ENCODE measurements around the gene HIF1AN.

- no peak for TF ChIP-seq POLR2A (IDR thresholded peaks at IDR 0.05; ENCODE audit: low read depth, low read length)
- no peak for TF ChIP-seq TAF1 (IDR thresholded peaks at IDR 0.05; ENCODE audit: low read depth, low read length)
- TF ChIP-seq POLR2AphosphoS5 (IDR thresholded peaks at IDR 0.05; ENCODE audit: low read depth, low read length) = no peak
Observed at GRCh38 chr10:100554902-100555301, 19.2 kb downstream of the HIF1AN start.

Measured in GM12891 (cell line).